Type B pancreatic cell (in vitro differentiated cells): Measurements from ENCODE around the gene GRIN2D. TPM values are rescaled to one million over a fixed set of nuclear protein-coding genes. Genes with fewer than 3 reads are reported as not detected.
A peak's percentile ranks its signal among the peaks of the same experiment; 100 is the strongest.

Experiments used
- DNase-seq: peaks from one replicate; pipeline ENCODE4 v3.0.0; 2021; ENCODE audit warnings: mixed read lengths; ENCODE audit not compliant: unreplicated experiment; ENCODE audit errors: extremely low spot score
- H3K27ac Mint-ChIP-seq: 2 replicates; pipeline ENCODE4 v1.8.0; 2021; ENCODE audit warnings: mild to moderate bottlenecking, mixed read lengths
- H3K27me3 Mint-ChIP-seq: 2 replicates; pipeline ENCODE4 v1.8.0; 2021; ENCODE audit warnings: mixed read lengths
- H3K36me3 Mint-ChIP-seq: 2 replicates; pipeline ENCODE4 v1.8.0; 2021; ENCODE audit warnings: mixed read lengths
- H3K4me1 Mint-ChIP-seq: one replicate; pipeline ENCODE4 v1.8.0; 2021; ENCODE audit warnings: mixed read lengths; ENCODE audit not compliant: unreplicated experiment
- H3K4me3 Mint-ChIP-seq: 2 replicates; pipeline ENCODE4 v1.8.0; 2021; ENCODE audit warnings: mild to moderate bottlenecking, mixed read lengths
- H3K9me3 Mint-ChIP-seq: 2 replicates; pipeline ENCODE4 v1.8.0; 2021; ENCODE audit warnings: mixed read lengths
- CTCF ChIP-seq: fragments of 200-600 bp; sonication (generic); conservative IDR thresholded peaks from 2 replicates; pipeline ENCODE4 v1.5.0; 2021; ENCODE audit warnings: antibody characterized with exemption, mild to moderate bottlenecking
- total RNA-seq: library from RNA; stranded (reverse); gene quantifications from 2 replicates; pipeline ENCODE4 v1.2.1, GENCODE V29; 2021; ENCODE audit warnings: low replicate concordance

Gene GRIN2D
- total RNA-seq, 1 donor from 2014 or later: 0.58 TPM

DNA sequence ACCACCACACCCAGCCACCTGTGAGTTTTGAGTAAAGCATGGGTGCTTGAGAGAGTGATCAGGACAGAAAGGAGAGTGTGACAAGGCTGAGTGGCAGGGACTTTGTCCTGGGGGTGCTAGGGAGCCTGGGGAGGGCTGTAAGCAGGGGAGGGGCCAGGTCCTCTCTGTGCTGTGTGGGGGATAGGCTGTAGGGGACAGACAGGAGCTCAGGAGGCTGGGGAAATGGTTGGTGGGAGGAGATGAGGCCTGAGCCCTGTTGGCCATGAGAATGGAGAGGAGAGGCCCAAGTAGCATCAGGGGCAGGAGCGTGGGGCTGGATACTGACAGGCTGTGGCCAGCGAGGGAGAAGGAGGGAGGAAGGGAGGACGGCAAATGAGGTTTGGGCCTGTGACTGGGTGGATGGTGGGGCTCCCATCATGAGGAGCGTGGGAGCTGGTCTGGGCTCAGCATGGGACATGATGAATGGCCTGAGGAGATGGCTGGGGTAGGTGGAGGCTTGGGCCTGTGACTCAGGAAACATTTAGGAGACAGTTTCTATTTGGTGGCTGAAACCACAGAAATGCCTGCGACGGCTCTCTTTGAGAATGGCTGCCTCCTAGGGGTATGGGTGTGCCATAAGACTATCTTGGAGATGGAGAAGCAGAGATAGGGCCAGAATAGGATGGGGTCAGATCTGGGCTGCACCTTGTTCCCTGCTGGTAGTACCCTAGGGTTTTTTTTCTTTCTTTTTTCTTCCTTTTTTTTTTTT is 25.0 kb downstream of the GRIN2D start:
- Mint-ChIP-seq H3K4me1 (peaks cover 15% of the 10 kb centered on the region), H3K36me3 (no peaks in the 10 kb centered on the region), H3K27ac (no peak overlapping the region), H3K9me3 (no peaks in the 10 kb centered on the region), H3K4me3 (no peak overlapping the region), H3K27me3 (peaks cover 15% of the 10 kb centered on the region)
- DNase-seq: no peak
- no peak for TF ChIP-seq CTCF

- Mint-ChIP-seq H3K9me3 (no peaks in the 10 kb centered on the region), H3K4me1 (peaks cover 15% of the 10 kb centered on the region), H3K4me3 (no peak overlapping the region), H3K36me3 (no peaks in the 10 kb centered on the region), H3K27me3 (peaks cover 6% of the 10 kb centered on the region), H3K27ac (no peak overlapping the region)
- no peak for DNase-seq
- no peak for TF ChIP-seq CTCF
These were observed 25.9 kb downstream of the GRIN2D start for GRCh38 chr19:48419158-48419920.

DNA sequence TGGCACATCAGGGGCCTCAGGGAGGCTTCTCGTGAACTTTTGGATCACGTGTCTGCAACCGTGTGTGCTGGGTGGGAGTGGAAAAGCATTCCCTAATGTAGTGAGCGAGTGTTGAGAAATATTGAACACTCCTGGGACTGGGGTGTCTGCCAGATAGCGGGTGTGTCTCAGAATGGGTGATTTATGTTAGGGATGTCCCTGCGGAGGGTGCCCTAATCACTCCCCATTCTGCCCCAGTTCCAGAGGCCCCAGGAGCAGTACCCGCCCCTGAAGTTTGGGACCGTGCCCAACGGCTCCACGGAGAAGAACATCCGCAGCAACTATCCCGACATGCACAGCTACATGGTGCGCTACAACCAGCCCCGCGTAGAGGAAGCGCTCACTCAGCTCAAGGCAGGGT is 28.1 kb downstream of the GRIN2D start:
- no peak overlapping the region for H3K4me3 Mint-ChIP-seq
- H3K27ac Mint-ChIP-seq: no peak overlapping the region
- peaks cover 17% of the 10 kb centered on the region for H3K4me1 Mint-ChIP-seq
- H3K36me3 Mint-ChIP-seq: no peaks in the 10 kb centered on the region
- H3K27me3 Mint-ChIP-seq: no peaks in the 10 kb centered on the region
- no peak for TF ChIP-seq CTCF
- no peaks in the 10 kb centered on the region for H3K9me3 Mint-ChIP-seq
- no peak for DNase-seq

GRCh38 chr19:48424694-48425219 is 31.3 kb downstream of the GRIN2D start:
- peak overlapping the region; percentile 69 for H3K27ac Mint-ChIP-seq
- H3K36me3 Mint-ChIP-seq: no peaks in the 10 kb centered on the region

DNA sequence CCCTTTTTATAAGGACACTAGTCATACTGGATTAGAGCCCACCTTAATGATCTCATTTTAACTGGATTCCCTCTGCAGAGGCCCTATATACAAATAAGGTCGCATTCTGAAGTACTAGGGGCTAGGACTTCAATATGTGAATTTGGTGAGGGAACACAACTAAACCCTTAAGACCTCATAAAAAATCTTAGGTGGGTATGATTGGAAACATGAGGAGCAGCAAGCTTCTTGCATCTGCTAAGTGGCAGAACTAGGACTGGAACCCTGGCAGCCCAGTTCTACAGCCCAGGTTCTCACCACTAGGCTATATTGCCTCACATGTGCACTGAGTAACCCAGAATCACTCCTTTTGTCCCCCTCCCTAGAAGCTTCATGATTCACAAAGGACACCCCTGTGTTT is 35.2 kb downstream of the GRIN2D start:
- Mint-ChIP-seq H3K9me3 (no peaks in the 10 kb centered on the region), H3K27me3 (no peaks in the 10 kb centered on the region), H3K27ac (no peak overlapping the region), H3K4me3 (no peak overlapping the region), H3K4me1 (peaks cover 6% of the 10 kb centered on the region), H3K36me3 (no peaks in the 10 kb centered on the region)
- no peak for DNase-seq
- no peak for TF ChIP-seq CTCF

More at GRCh38 chr19:48424694-48425219, 31.3 kb downstream of the GRIN2D start:
- Mint-ChIP-seq H3K27me3 (no peaks in the 10 kb centered on the region), H3K4me1 (peaks cover 6% of the 10 kb centered on the region), H3K4me3 (no peak overlapping the region), H3K9me3 (no peaks in the 10 kb centered on the region)
- no peak for TF ChIP-seq CTCF
- no peak for DNase-seq
